ENCODE results near the gene PCDH9.

PCDH9 gene

DNA sequence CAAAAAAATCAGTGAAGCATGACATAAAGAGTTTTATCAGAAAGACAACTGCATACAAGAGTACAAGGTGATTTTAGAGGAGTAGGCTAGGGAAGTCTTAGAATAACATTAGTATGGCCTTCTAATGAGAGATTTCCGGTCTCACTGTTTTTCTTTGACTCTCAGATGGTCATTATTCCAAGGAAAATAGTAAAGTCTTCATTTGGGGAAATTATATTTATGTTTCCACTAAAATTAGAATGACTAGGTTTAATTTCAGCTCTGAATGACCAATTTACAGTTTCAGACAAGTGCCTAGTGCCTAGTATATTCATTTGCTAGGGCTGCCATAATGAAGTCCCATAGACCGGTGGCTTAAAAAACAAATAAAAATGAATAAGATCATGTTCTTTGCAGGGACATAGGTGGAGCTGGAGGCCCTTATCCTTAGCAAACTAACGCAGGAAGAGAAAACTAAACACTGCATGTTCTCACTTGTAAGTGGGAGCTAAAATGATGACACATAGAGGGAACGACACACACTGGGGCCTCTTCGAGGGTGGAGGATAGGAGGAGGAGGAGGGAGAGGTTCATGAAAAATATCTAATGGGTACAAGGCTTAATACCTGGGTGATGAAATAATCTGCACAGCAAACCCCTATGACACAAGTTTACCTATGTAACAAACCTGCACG, 303.1 kb downstream of the PCDH9 start:
- TF ChIP-seq, protein P1, sequence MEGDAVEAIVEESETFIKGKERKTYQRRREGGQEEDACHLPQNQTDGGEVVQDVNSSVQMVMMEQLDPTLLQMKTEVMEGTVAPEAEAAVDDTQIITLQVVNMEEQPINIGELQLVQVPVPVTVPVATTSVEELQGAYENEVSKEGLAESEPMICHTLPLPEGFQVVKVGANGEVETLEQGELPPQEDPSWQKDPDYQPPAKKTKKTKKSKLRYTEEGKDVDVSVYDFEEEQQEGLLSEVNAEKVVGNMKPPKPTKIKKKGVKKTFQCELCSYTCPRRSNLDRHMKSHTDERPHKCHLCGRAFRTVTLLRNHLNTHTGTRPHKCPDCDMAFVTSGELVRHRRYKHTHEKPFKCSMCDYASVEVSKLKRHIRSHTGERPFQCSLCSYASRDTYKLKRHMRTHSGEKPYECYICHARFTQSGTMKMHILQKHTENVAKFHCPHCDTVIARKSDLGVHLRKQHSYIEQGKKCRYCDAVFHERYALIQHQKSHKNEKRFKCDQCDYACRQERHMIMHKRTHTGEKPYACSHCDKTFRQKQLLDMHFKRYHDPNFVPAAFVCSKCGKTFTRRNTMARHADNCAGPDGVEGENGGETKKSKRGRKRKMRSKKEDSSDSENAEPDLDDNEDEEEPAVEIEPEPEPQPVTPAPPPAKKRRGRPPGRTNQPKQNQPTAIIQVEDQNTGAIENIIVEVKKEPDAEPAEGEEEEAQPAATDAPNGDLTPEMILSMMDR (IDR thresholded peaks at IDR 0.05; ENCODE audit: insufficient read depth, low read depth, low read length, missing control alignments), result peak; percentile 35
- H3K4me3 ChIP-seq (ENCODE audit: low read length), result no peak overlapping the region
- peak; percentile 94 for DNase-seq (ENCODE audit: low read depth)

GRCh38 chr13:66926200-66926850, 303.8 kb downstream of the PCDH9 start:
- no peak overlapping the region for H3K4me3 ChIP-seq (ENCODE audit: low read length)
- DNase-seq (ENCODE audit: low read depth), result peak; percentile 39
- TF ChIP-seq, protein P1 (IDR thresholded peaks at IDR 0.05; ENCODE audit: insufficient read depth, low read depth, low read length, missing control alignments), result no peak

DNA sequence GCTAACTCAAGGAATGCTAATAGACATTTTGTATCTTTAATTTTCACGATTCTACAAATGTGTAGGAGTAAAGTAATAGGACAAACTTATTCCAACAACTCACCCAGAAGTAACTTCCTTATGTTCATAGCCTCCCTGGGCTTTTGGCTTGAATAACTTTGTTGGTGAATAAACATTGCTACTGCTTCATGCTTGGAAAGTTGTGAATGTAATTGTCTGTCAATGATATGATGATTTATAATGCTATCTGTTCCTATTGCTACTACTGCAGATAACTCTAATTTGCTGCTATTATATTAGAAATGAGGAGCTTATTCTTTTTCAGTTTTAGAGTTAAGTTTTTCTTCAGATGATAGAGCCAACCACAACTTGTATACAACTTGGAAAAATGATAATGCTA, 307.7 kb downstream of the PCDH9 start:
- TF ChIP-seq, protein P1 (IDR thresholded peaks at IDR 0.05; ENCODE audit: insufficient read depth, low read depth, low read length, missing control alignments), result no peak
- no peak for DNase-seq (ENCODE audit: low read depth)
- no peak overlapping the region for H3K4me3 ChIP-seq (ENCODE audit: low read length)

DNA sequence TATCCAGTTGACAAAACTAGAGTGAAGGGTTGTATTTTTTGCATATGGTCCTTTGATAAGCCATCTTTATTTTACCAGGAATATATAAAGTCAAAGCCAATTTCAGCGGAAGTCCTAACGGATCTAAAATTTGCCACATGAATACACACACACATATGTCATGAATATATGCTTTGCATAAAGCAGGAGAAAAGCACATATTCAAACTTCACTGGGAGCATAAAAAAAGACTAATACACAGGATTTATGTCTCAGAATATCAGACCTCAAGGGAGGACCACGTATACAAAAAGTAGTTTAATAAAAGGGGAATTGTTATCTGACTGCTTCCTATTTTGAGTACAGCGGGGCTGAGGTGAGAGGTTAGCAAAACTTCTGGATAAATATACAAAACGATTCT, 308.7 kb downstream of the PCDH9 start:
- no peak for DNase-seq (ENCODE audit: low read depth)
- TF ChIP-seq, protein P1 (IDR thresholded peaks at IDR 0.05; ENCODE audit: insufficient read depth, low read depth, low read length, missing control alignments), result no peak
- no peak overlapping the region for H3K4me3 ChIP-seq (ENCODE audit: low read length)

GRCh38 chr13:66915596-66916185, 314.4 kb downstream of the PCDH9 start:
- TF ChIP-seq, protein P1 (IDR thresholded peaks at IDR 0.05; ENCODE audit: insufficient read depth, low read depth, low read length, missing control alignments), result no peak
- DNase-seq (ENCODE audit: low read depth), result peak; percentile 48
- H3K4me3 ChIP-seq (ENCODE audit: low read length), result no peak overlapping the region

DNA sequence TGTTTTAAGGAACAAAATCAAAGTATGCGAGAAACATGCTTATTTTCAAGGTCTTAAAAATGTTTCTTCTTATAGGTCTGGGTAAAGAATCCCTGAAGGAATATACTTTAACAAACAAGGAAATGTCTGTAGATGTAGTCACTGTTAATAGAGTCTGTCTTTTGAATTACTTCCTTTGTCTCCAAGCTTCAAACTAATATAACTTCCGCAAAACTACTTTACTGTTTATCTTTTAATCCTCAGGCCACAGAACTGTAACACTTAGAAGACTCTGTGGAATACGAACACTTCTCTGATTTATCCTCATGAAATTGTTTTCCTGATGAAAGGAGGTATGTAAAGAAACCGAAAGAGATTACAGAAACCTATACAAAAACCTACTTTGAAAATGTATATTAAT, 316.0 kb downstream of the PCDH9 start:
- H3K4me3 ChIP-seq (ENCODE audit: low read length), result no peak overlapping the region
- TF ChIP-seq, protein P1 (IDR thresholded peaks at IDR 0.05; ENCODE audit: insufficient read depth, low read depth, low read length, missing control alignments), result no peak
- no peak for DNase-seq (ENCODE audit: low read depth)

All from epithelial cell of esophagus (primary cell).